ENCODE measurements around the gene PTBP2.

The PTBP2 gene

GRCh38 chr1:96683931-96684330 is 37.7 kb upstream of the PTBP2 start:
- no peaks in the 10 kb centered on the region for H3K79me2 ChIP-seq (ENCODE audit: insufficient read depth, low read length)
- H2AFZ ChIP-seq (ENCODE audit: low read length), result no peak overlapping the region
- H3K4me1 ChIP-seq (ENCODE audit: insufficient read depth, low read length, poor library complexity, severe bottlenecking), result no peaks in the 10 kb centered on the region
- H3K27me3 ChIP-seq (ENCODE audit: insufficient read depth, low read length, poor library complexity, severe bottlenecking), result no peaks in the 10 kb centered on the region
- no peaks in the 10 kb centered on the region for H3K36me3 ChIP-seq (ENCODE audit: insufficient read depth, low read length)
- no peak overlapping the region for H3K4me2 ChIP-seq (ENCODE audit: low read depth, low read length, poor library complexity, severe bottlenecking)
- no peak for TF ChIP-seq CTCF (conservative IDR thresholded peaks at IDR 0.05; ENCODE audit: low read length)
- TF ChIP-seq EZH2phosphoT487 (IDR thresholded peaks at IDR 0.05; ENCODE audit: borderline replicate concordance), result no peak
- H3K9me3 ChIP-seq (ENCODE audit: insufficient read depth, low read depth, low read length), result no peaks in the 10 kb centered on the region
- H3K9ac ChIP-seq (ENCODE audit: low read depth, low read length, poor library complexity, severe bottlenecking), result no peak overlapping the region
- H3K9me2 ChIP-seq (replicated peaks; ENCODE audit: low read depth, low read length), result no peaks in the 10 kb centered on the region
- H3K4me3 ChIP-seq (ENCODE audit: low read length, poor library complexity, severe bottlenecking), result no peak overlapping the region
- H3F3A ChIP-seq (ENCODE audit: low read depth), result no peaks in the 10 kb centered on the region
- no peaks in the 10 kb centered on the region for H4K20me1 ChIP-seq (ENCODE audit: insufficient read depth, low read length, poor library complexity, severe bottlenecking)

DNA sequence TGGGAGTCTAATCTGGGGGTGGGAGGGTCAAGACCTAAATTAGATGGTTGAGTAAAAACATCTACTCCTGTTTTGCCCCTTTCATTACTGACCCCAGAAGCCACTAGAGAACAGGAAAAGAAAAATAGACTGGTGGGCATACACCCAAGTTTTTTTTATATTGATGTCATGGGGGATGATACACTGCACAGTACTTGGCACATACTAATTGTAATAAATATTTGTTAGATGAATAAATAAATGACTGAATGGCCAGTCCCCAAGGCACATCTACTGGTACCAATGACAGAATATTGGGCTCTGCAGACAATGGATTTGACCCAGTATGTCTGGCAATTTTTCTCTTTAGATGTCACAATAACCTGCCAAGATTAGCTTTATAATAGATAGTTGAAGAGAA is 36.8 kb upstream of the PTBP2 start:
- no peak overlapping the region for H2AFZ ChIP-seq (ENCODE audit: low read length)
- no peak overlapping the region for H3K4me3 ChIP-seq (ENCODE audit: low read length, poor library complexity, severe bottlenecking)
- no peaks in the 10 kb centered on the region for H3K36me3 ChIP-seq (ENCODE audit: insufficient read depth, low read length)
- H3F3A ChIP-seq (ENCODE audit: low read depth), result no peaks in the 10 kb centered on the region
- no peak overlapping the region for H3K4me2 ChIP-seq (ENCODE audit: low read depth, low read length, poor library complexity, severe bottlenecking)
- H3K9me2 ChIP-seq (replicated peaks; ENCODE audit: low read depth, low read length), result no peaks in the 10 kb centered on the region
- TF ChIP-seq CTCF (conservative IDR thresholded peaks at IDR 0.05; ENCODE audit: low read length) (no peak), EZH2phosphoT487 (IDR thresholded peaks at IDR 0.05; ENCODE audit: borderline replicate concordance) (no peak)
- H3K27me3 ChIP-seq (ENCODE audit: insufficient read depth, low read length, poor library complexity, severe bottlenecking), result no peaks in the 10 kb centered on the region
- H4K20me1 ChIP-seq (ENCODE audit: insufficient read depth, low read length, poor library complexity, severe bottlenecking), result no peaks in the 10 kb centered on the region
- H3K79me2 ChIP-seq (ENCODE audit: insufficient read depth, low read length), result no peaks in the 10 kb centered on the region
- H3K9me3 ChIP-seq (ENCODE audit: insufficient read depth, low read depth, low read length), result no peaks in the 10 kb centered on the region
- H3K4me1 ChIP-seq (ENCODE audit: insufficient read depth, low read length, poor library complexity, severe bottlenecking), result no peaks in the 10 kb centered on the region
- H3K9ac ChIP-seq (ENCODE audit: low read depth, low read length, poor library complexity, severe bottlenecking), result no peak overlapping the region

DNA sequence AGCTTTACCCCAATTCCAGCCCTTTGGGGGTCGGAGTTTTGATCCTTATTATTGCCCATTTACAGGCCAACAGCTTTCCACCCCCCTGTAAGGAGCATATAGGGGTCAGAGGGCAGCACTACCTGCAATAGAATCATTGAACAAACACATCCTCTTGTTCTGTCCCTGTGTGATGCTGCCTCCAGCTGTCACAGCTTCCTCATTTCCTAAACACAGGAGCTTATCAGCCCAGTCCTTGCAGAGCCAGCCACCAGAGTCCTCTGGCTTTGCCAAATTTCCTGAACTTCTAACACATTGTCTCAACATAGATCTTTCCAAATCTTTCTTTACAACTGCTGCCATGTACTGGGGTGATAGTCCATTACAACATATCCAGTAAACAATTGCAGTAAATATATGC is 32.8 kb upstream of the PTBP2 start:
- no peaks in the 10 kb centered on the region for H4K20me1 ChIP-seq (ENCODE audit: insufficient read depth, low read length, poor library complexity, severe bottlenecking)
- no peaks in the 10 kb centered on the region for H3K4me1 ChIP-seq (ENCODE audit: insufficient read depth, low read length, poor library complexity, severe bottlenecking)
- H3F3A ChIP-seq (ENCODE audit: low read depth), result no peaks in the 10 kb centered on the region
- H2AFZ ChIP-seq (ENCODE audit: low read length), result no peak overlapping the region
- H3K4me2 ChIP-seq (ENCODE audit: low read depth, low read length, poor library complexity, severe bottlenecking), result no peak overlapping the region
- H3K9me3 ChIP-seq (ENCODE audit: insufficient read depth, low read depth, low read length), result no peaks in the 10 kb centered on the region
- H3K9me2 ChIP-seq (replicated peaks; ENCODE audit: low read depth, low read length), result no peaks in the 10 kb centered on the region
- no peaks in the 10 kb centered on the region for H3K36me3 ChIP-seq (ENCODE audit: insufficient read depth, low read length)
- H3K9ac ChIP-seq (ENCODE audit: low read depth, low read length, poor library complexity, severe bottlenecking), result no peak overlapping the region
- H3K79me2 ChIP-seq (ENCODE audit: insufficient read depth, low read length), result no peaks in the 10 kb centered on the region
- no peak overlapping the region for H3K4me3 ChIP-seq (ENCODE audit: low read length, poor library complexity, severe bottlenecking)
- TF ChIP-seq CTCF (conservative IDR thresholded peaks at IDR 0.05; ENCODE audit: low read length) (no peak), EZH2phosphoT487 (IDR thresholded peaks at IDR 0.05; ENCODE audit: borderline replicate concordance) (no peak)
- H3K27me3 ChIP-seq (ENCODE audit: insufficient read depth, low read length, poor library complexity, severe bottlenecking), result no peaks in the 10 kb centered on the region

All from Loucy (cell line).